HG02623 (cell line): ENCODE data around the gene PRKX.
"Not testable (repeated sequence)": the region's sequence is repeated elsewhere in the genome, so short reads cannot be mapped to it uniquely, and the experiment has no call there.

Experiments used
- ATAC-seq: cut with Tn5 transposase; IDR thresholded peaks from one replicate; pipeline ENCODE4 v1.9.1; 2021; ENCODE audit warnings: moderate library complexity; ENCODE audit not compliant: unreplicated experiment

Gene PRKX

DNA sequence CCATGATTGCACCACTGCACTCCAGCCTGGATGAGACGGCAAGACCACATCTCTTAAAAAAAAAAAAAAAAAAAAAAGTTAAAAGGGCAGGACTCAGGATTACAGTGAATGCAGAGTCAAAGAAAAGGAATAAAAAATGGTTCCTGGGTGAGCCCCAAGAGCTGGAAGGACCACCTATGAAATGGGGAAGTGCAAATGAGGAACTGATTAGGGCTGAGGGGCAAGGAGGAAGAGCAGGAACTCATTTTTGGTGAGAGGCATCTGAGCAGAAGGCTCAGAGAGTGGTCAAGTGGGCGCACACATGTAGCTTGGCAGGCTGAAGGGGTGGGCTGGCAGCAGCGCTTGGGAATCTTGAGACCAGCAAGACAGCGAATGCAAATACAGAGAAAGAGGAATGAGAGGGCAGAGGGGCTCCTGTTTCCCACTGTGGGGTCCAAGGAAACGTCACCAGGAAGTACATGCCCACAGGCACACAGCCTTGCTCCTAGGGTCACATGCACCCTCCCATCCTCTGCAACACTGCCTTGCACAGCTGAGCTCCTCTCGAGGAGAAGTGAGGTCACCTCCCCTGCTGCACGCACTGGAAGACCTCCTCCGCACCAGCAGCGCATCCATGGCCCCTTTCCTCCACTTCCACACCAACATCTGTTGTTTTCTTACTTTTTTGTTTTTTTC lies 49.7 kb downstream of the PRKX start:
- not testable (repeated sequence) for ATAC-seq

DNA sequence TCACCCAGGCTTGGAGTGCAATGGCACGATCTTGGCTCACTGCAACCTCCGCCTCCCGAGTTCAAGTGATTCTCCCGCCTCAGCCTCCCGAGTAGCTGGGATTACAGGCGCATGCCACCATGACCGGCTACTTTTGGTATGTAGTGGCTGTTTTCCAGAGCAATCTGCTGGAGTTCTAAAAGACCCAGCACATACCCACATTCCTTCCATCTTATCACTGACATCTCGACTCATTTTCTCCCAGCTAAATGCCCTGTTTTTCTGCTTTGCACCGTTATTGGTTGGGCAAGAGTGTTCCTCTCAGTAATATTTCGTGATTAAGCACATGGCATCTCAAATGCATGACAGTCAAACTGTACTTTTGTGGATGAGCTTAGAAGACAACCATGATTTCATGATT lies 53.7 kb downstream of the PRKX start:
- no peak for ATAC-seq

DNA sequence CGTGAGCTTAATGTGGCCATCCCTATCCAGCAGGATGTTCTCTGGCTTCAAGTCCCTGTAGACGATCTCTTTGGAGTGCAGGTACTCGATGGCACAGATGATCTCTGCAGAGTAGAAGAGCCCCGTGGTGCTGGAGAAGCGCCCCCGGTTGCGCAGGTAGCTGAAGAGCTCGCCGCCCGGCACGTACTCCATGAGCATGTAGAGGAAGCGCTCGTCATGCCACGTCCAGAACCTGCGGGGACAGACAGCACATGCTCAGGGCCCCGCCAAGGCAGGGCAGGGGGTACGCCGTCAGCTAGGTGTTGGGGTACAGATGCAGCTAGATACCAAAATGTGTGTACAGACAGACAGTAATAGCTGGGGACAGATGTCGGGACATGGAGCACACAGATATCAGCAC lies 58.3 kb downstream of the PRKX start:
- no peak for ATAC-seq

DNA sequence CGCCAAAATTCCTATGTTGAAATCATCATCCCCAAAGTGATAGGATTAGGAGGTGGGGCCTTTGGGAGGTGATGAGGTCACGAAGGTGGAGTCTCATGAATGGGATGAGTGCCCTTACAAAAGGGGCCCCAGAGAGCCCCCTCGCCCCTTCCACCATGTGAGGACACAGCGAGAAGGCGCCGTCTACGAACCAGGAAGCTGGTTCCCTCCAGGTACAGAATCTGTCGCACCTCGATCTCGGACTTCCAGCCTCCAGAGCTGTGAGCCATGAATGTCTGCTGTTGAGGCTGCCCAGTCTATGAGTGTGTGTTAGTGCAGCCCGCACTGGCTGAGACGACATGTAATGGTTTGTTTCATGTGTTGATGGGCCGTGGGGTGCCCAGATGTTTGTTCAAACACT lies 60.3 kb downstream of the PRKX start:
- no peak for ATAC-seq

DNA sequence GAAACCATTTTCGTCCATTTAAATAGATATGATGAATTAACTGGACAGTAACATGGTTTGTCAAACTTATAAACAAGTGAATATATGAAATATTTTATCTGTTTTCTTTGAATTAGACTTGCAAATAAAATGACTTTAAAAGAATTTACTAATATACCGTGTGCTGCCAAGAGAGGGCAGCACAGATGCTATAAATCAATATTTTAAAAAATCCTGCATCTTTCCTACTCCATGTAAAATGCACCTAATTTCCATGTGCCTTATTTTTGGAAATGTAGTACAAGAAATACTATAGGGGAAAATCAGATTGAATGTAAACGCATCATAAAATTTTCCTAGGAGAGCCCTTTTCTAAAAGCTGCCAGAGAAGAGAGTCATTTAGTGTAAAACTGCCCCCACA lies 62.2 kb downstream of the PRKX start:
- no peak for ATAC-seq

DNA sequence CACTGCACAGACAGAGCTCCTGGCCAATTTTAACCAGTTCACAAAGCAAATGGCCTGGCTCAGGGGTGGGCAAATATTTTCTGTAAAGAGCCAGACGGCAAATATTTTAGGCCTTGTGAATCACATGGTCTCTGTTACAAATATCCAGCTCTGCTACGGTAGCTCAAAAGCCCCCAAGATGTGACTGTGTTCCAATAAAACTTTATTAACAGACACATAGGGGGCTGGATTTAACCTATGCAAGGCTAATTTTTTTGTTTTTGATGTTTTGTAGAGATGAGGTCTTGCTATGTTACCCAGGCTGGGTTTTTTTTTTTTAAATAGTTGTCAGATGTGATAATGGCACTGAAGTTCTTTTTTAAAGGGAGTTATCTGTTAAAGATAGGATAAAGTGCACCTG lies 65.4 kb downstream of the PRKX start:
- ATAC-seq, result no peak

DNA sequence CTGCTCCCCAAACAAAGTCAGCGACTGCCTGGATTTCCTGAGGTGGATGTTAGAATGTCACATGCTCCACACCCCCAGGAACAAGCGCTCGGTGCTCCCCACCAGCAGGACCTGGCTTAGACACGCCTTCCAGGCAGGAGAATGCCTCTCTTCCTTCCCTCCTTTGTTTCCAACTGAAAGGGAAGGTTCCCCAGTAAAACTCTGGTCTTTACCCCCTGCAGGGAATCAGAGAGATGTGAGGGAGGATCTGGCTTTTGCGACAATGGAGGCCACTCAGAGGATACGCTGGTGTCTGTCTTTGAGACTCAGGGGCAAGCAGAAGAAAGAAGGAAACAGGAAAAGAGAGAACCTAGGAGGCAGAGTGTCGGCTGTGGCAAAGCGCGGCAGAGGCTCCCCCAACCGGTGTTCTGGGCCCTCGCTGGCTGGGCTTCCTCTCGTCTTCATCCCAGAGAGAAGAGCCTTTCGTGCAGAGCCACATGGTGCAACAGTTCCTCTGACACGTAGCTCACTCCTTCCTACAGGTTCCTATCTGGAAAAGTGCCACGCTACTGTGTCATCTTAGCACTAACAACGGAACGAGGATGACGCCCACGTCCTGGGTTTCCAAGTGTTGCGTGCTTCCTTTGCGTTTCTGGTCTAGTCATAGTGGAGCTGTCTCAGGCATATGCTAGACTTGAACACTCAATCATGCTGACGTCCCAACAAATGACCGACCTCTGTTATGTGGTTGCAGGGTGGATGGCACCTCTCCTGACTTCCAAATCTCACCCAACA lies 73.4 kb downstream of the PRKX start:
- ATAC-seq, result not testable (repeated sequence)

DNA sequence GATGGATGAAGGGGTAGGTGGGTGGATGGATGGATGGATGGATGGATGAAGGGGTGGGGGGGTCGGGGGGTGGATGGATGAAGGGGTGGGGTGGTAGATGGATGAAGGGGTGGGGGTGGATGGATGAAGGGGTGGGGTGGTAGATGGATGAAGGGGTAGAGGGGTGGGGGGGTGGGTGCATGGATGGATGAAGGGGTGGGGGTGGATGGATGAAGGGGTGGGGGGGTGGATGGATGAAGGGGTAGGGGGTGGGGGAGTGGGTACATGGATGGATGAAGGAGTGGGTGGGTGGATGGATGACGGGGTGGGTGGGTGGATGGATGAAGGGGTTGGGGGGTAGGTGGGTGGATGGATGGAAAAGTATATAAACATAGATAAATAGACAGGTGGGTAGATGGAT lies 74.2 kb downstream of the PRKX start:
- ATAC-seq, result no peak

DNA sequence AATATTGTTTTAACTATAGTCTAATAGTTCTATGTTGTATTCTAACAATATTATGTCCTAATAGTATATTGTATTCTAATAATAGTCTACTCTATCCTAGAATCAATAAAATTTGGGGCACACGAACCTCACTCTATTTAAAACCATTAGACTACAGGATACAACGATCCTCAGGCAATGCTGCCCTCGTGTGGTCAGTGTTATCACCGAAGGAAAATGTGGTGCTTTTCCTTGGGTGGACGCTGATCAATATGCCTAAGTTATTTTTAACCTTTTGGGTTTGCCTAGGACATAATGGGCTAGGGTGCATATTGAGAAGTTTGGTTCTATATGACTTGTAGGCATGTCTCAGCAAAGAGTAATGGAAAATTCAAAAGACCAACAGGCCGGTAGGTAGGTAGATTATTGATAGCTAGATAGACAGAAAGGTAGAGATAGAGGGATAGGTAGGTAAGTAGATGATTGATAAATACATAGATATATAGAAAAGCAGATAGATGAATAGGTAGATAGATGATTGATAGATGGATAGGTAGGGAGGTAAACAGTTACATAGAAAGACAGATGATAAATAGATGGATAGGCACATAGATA lies 75.1 kb downstream of the PRKX start:
- ATAC-seq, result no peak

DNA sequence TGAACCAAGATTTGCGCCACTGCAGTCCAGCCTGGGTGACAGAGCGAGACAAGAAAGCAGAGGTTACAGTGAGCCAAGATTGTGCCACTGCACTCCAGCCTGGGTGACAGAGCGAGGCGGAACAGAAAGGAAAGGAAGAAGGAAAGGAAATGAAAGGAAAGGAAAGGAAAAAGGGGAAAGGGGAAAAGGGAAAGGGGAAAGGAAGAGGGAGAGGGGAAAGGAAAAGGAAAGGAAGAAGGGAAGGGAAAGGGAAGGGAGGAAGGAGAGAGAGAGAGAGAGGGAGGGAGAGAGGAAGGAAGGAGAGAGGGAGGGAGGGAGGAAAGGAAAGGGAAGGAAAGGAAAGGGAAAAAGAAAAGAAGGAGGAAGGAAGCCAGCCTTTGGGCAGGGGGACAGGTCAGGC lies 76.6 kb downstream of the PRKX start:
- ATAC-seq, result no peak

DNA sequence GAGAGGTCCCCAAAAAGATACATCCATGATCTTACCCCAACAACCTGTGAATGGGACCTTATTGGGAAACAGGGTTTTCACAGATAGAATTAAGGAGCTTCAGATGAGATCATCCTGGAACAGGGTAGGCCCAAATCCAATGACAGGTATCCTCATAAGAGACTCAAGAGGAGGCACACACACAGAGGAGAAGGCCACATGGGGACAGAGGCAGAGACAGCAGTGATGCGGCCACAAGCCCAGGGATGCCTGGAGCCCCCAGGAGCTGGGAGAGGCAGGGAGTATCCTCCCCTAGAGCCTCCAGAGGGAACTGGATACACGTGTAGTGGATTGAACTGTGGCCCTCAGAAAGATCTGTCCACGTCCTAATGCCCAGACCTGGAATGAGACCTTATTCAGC lies 82.3 kb downstream of the PRKX start:
- ATAC-seq, result no peak

DNA sequence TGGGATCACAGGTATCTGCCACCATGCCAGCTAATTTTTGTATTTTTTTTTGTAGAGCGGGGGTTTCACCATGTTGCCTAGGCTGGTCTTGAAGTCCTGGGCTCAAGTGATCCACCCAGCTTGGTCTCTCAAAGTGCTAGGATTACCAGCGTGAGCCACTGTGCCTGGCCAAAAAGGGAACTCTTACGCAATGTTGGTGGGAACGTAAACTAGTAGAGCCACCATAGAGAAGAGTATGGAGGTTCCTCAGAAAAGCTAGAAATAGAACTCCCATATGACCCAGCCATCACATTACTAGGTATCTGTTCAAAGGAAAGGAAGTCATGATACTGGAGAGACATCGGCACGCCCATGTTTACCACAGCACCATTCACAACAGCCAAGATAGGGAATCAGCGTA lies 85.9 kb downstream of the PRKX start:
- ATAC-seq, result no peak

DNA sequence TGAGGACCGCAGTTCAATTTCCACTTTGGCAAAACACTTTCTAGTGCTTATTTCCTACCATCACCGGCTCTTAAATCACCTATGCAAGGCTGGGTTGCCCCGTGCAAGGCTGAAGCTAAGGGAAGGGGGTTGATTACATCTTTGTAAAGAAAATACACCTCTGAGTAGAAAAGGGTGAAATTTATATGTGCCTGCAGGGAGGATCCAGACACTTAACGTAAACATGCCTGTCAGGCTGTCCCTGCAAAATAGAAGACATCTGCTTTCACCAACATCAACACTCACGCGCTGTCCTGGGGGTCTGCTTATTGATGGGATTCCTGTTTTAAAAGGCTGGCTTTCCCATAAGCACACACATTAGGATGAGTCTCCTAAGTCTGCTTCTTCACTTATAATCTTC lies 92.0 kb downstream of the PRKX start:
- ATAC-seq, result no peak

DNA sequence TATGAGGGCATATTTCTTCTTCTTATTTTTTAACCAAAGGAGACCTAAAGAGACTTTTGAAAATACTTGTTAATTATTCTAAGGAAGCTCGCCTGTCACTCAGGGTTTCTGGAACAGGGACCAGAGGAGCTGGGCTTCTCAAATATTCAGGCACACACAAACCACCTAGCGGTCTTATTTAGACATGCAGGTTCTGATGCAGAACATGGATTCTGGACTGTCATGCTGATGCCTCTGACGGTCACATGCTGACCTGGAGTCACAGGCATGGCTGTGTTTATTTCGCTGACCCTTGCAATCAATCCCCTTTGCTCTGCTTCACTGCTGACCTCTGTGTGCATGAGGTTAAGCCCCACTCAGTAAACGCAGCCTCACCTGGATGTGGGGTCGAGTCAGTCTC lies 101.7 kb downstream of the PRKX start:
- not testable (repeated sequence) for ATAC-seq

DNA sequence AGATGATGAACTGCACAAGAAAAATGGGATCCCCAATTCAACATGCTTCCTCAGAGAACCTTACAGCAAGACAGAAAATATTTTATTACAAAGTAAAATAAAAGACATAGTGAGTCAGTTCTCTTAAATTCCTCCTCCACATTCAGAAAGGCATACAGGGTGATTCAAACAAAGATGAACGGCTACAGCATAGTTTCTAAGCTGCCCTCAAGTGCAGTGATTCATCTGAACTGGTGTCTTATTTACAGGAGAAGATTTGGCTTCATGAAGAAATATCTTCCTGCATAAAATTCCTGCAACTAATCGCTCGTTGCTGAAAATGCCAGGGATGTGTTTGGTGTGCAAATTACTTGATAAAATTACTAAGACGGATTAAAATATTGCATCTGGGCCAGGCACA lies 103.6 kb downstream of the PRKX start:
- no peak for ATAC-seq

DNA sequence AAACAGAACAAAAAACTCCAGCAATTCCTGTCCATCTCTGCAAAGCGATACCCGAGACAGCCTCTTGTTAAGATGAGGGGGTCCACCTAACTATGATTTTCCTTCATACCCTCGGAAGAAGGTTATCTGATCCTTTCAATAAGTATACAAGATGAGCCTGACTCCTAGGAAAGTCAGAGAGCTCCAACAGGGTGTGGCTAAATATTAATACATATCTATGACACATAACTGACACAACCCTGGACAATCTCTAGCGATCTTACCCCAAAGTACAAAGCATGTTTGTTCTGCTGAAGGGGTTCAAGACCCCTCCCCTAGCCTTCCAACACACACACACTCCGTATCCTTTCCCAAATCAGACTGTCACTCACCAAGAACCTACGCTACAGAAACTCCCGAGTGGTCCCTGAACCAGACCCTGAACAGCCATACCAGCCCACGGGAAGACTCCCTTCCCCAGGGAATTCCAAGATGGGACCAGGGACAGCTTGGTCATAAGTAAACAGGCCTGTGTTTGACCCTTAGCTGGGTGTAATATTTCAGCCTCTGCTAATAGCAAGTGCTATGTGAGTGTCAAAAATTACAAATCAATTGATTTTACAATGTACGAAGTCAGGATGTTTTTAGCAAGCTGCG lies 110.3 kb downstream of the PRKX start:
- no peak for ATAC-seq

DNA sequence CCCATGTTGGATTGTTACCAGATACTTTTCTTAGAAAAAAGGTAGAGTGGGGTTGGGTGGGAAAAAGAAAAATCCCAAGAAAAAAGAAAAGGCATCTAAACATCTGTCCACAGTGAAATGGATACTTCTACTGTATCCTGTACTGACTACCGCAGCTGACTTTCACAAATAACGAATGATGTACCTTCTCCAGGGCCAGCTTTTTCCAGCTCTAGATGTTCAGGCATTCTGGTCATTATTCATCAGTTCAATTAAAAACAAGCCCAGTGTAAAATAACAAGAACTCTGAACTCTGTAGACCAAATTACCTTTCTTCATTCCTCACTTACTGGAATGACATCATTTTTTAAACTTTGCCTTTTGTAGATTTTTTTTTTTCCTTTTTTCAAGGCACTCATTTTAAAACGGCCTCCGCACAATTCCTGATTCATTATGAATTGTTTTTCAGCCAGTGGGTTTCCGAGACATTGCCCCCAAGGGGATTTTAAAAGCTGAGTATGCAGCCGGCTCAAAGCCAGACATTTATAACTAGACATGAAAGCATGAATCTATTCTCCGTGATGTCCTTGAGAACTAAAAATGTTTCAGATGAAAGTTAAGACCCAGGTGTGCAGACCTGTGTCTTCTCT lies 113.5 kb downstream of the PRKX start:
- no peak for ATAC-seq

DNA sequence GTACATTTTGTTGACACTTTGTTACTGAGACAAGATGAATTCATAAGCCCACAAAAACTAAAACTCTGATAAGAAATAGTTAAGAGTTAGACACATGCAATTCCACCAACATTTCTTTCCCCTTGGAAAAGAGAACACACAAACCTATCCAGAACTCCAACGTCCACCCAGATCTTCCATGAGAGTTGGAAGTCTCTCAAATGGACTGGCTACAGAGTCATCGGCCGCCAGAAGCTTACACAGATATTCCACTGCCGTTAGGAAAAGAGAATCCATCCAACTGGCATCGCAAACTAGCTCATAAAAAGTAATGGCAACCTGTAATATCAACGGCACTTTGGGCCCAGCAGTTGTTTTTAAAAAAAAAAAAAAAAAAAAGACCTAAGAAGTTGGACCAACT lies 114.7 kb downstream of the PRKX start:
- no peak for ATAC-seq

DNA sequence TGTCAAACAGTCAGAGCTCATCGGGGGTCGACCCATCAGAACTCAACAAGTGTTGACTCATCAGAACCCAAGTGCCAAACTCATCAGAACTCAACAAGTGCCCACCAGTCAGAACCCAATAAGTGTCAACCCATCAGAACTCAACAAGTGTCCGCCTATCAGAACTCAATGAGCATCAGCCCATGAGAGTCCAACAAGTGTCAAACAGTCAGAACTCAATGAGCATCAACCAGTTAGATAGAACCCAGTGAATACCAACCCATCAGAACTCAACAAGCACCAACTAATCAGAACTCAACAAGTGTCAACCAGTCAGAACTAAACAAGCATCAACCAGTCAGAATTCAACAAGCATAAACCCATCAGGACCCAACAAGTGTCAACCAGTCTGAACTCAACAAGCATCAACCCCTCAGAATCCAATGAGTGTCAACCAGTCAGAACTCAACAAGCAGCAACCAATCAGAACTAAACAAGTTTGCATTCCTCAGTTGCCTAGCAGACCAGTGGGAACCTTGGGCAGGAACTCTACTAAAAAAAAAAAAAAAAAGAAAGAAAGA lies 115.3 kb downstream of the PRKX start:
- no peak for ATAC-seq

DNA sequence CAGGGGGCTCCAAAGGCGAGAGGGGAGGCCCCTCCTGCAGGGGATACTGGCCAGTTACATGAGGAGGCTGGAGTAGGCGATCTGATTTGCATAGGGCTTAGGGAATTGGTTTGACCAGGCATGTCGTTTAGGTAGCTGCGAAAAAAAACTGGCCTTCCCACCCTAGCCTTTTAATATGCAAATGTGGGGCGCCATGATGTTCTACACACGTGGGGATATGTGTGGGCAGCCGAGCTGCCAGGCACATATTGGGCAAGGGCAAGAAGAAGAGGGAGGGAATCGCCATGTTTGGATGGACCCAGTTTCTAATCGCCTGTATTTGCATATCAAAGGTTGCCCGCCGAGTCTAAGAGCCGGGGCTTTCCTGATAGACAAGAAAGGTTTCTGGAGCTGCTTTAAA lies 121.3 kb downstream of the PRKX start:
- ATAC-seq, result no peak

DNA sequence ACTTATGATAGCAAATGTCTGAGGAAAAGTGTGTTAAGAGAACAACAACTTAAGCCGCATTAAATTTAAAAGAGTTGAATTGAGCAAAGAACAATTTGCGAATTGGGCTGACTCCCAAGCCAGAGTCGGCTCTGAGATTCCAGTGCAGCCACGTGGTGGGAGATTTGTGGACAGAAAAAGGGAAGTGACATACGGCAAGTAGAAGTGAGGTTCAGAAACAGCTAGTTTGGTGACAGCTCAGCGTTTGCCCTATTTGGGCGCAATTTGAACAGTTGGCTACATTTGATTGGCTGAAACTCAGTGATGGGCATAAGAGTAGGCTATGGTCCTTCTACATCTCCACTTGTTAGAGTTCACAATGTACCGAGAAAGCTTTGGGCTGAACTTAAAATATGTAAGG lies 124.0 kb downstream of the PRKX start:
- ATAC-seq, result no peak
